HG03342 (cell line): ENCODE results near the gene TMOD1.

Source experiments
- ATAC-seq: cut with Tn5 transposase; IDR thresholded peaks from one replicate; pipeline ENCODE4 v1.9.1; 2021; ENCODE audit warnings: mild to moderate bottlenecking, moderate library complexity; ENCODE audit not compliant: unreplicated experiment

Gene TMOD1

DNA sequence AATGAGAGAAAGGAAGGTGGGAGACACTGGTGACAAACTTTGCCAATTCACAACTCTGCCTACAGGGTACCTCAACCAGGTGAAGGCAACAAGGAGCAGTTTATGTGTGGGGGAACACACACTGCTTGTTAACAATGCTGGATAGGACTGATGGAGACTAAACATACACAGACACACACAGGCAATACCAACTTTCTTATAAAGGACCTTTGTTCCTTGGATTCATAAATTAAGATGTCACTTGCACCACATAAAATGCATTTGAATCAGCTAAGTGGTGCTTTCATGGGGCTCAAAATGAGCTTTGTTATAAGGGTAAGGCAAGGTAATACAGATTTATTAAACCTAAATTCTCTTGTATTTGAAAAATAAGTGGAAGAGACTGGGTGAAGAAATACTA is 127.7 kb downstream of the TMOD1 start:
- no peak for ATAC-seq

DNA sequence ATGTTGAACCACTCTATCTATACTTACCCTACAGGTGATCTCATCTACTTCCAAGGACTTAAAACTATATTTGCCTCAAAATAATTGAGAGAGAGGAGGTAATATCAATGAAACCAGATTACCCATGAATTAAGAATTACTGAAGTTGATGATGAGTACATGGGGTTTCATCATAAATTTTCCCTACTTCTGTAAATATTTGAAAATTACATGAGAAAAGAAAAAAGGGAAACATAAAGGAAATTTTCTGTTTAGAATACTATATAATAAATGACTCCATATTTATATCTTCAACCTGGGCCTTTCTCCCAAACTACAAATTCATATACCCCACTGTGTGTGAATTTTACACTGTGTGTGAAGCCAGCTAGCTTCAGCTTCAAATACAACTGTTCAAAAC is 129.1 kb downstream of the TMOD1 start:
- ATAC-seq, result no peak

DNA sequence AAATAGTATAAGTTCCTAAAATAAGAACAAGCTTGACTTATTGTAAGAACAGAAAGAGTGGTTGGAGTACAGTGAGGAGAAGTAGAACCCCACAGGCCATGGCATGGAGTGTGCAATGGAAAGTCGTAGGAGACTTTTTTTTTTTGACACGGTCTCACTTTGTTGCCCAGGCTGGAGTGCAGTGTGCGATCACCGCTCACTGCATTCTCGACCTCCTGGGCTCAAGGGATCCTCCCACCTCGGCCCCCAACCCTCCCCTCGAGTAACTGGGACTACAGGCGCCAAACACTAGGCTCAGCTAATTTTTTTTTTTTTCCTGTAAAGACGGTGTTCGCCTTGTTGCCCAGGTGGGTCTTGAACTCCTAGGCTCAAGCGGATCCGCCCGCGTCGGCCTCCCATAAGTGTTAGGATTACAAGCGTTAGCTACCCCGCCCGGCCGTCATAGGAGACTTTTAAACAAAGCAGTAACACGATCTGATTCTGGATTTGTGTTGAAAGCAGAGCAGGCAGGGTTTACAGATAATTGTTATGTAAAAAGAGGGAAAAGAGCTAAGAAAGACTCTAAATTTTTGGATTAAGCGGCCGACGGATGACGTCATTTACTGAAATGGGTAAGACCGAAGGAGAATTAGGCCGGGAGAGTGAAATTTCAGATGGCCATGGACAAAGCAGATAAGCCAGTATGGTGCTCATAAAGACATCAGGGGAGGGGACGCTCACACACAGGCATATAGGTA is 130.9 kb downstream of the TMOD1 start:
- ATAC-seq, result no peak

DNA sequence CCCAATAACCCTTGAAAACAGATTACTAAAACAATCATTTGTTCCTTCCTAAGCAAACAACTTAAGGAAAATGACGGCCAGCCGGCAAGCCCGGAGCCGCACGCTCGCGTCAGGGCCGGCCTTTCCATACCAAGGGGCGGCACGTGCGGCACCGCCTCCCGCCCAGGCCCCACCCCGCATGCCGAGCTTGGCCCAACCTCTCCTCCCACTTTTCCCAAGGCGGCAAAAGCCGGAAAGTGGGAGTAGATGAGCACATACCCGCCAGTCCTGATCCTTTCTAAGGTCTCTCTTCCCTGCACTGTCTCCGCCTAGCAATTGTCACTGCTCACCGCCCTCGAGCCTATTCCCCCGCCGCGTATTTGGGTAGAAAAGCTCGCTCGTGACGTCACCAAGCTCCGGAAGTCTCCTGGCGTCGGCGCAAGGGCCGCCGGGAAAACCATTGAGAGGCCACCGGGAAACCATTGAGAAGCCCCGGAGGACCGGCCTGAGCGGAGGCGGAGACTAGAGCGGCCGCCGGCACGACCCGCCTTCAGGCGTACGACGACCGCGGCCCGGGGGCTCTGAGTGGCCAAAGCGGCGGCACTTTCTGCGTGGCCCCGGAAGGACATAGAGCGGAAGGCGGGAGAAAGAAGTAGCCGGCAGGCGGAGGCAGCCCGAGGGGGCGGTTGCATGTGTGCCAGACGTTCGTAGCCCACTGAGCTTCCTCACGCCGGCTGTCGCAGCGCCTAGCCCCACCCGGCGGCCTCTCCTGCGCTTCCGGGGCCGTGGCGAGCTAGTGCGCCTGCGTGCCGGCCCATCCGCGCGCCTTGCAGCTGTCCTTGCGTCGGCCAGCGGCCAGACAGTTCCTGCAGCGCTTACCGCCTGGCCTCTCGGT is 131.8 kb downstream of the TMOD1 start, which contains the start of the genes NCBP1 and TSTD2:
Gene NCBP1, plus strand, starts transcription at position 837 of the 874 bp plus-strand sequence. CDS start 61 bp downstream, outside the sequence.
Gene TSTD2, minus strand, starts transcription at position 384 of the 874 bp plus-strand sequence. CDS start 5,806 bp downstream, outside the sequence.
- ATAC-seq, result peak; percentile 85

DNA sequence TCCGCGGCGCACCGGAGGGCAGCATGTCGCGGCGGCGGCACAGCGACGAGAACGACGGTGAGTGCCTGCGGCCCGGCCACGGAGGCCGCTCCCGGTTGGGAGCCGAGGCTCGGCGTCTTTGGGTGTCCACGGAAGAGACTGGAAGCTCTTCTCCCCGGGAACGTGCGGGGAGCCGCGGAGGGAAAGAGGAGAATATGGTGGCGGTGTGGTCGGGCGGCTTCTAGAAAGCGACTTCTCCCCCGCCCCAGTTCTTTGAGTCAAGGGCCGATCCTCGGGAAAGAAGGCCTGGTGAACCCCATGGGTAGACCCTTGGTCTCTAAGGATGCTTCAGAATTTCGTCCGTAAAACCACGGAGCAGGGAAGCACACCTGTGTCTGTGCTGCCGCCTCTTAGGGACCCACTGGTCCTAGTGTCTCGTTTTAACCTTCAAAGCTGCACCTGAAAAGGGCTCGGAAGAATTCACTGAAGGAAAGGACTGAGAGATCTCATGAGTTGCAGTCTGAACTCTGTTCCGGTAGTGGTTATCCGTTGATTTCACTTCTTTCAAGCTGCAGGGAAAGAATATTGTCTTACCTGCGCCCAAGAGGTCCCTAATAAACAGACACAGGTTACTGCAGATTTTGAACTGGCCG is 132.5 kb downstream of the TMOD1 start:
- peak; percentile 1 for ATAC-seq

DNA sequence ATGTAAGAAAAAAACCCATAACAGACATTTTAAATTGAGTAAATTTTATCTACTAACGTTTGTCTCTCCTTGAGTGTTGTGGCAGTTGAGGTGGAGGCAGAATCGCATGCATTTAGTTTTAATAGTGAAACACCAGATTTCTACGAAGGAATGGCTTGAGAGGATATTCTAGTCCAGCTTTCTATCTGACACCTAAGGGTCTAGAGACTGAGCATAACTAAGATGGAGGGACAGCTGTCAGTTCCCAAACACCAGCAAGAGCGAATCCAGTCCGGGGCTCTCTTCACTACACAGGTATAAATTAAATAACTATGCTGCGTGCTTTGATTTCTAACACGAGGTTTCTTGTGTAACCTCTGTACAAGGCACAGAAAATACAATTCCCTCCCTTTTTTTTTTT is 133.6 kb downstream of the TMOD1 start:
- no peak for ATAC-seq

DNA sequence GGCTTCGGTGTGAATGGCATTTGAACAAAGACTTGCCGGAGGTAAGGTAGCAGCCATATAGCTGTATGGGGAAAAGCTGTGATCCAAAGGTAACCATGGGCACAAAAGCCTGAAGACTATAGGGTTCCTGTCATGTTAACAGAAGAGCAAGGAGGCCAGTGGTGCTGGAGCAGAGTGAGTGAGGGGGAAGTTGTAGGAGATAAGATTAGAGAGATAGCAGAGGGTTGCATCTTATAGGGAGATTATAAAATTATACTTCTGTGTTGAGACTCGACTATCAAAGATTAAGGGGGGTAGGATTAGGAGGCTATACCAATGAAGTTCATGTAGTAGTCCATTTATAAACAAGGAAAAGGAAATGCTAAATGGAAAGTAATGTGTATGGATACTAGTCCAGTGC is 135.4 kb downstream of the TMOD1 start:
- ATAC-seq, result no peak

DNA sequence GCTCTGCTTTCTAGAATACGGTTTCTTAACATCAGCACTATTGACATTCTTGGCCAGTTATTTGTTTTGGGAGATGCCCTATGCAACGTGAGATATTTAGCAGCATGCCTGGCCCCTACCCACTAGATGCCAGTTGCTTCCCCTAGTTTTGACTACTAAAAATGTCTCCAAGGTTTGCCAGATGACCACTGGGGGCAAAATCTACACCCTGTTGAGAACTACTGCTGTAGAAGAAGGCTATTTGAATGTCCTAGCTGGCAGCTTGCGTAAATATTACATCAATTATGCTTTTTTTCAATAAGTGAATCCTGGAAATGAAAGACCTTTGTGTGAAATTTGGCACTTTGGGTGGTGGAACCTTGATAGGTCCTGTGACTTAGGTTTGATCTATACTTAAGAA is 137.2 kb downstream of the TMOD1 start:
- ATAC-seq, result no peak

DNA sequence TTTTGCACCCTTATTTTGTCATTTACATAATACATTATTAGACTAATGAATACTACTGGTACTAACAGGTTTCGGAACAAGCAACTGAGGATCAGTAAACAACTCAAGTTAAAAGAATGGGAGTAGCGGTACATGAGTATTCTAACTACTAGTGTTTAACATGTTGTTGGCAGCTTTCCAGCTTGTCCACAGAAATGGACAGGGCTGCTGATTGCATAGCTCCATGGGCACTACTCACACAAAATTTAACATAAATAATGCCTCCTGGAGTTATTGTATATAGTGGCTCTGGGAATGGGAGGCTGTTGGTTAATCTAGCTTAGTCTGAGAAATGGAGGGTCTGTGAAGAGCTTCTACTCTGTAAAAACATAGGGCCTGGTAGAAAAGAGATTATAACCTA is 138.9 kb downstream of the TMOD1 start:
- ATAC-seq, result no peak

DNA sequence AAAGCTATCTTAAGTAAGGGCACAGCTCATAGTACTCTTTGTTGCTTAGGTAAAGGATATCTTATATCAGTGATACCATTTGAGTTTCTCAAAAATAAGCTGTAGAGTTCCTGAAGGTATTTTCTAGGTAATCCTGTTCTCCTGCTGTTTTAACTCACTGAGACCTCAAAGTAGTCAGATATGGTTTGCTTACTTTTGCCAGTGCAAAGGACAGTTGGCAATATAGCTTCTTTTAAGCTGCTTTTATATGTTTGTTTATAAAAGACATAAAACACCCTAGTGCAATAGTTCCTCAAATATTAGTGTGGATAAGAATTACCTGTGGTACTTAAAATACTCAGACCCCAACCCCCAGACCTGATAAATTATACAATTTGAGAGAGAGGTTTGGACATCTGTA is 144.3 kb downstream of the TMOD1 start:
- no peak for ATAC-seq

DNA sequence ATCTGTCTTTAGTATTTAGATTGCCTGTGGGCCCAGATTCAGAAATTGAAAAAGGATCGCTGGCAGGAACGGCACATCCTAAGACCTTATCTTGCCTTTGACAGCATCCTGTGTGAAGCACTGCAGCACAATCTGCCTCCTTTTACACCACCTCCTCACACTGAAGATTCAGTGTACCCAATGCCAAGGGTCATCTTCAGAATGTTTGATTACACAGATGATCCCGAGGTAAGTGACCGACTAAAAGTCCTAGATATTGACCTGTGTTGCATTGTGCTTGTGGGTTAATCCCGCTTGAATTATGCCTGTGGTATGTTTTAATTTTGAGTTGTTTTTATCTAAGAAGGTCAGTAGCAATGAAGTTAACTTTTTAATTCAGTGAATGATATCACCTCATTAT is 146.5 kb downstream of the TMOD1 start:
- no peak for ATAC-seq
